Calu3 (cell line): ENCODE results near the gene IKBIP. TPM values are rescaled to one million over a fixed set of nuclear protein-coding genes. Genes with fewer than 3 reads are reported as not detected.

Experiments used
- BruUV-seq: library from RNA; stranded (reverse); fragments of 400-500 nt; replicated peaks from 2 replicates; lab custom pipeline; 2021; lab: Mats Ljungman, UMichigan
- CTCF ChIA-PET: fragments of 300-600 bp; sonication (Branson Sonifier 250); formaldehyde crosslinking; loops from one replicate; lab custom pipeline; 2022; ENCODE audit warnings: antibody characterized with exemption; lab: Charles Lee
- DNase-seq: peaks from one replicate; pipeline ENCODE4 v3.0.0; 2022
- H3K27ac Mint-ChIP-seq: one replicate; pipeline ENCODE4 v1.8.0; 2022; ENCODE audit warnings: mixed read lengths; ENCODE audit not compliant: unreplicated experiment
- H3K27me3 Mint-ChIP-seq: one replicate; pipeline ENCODE4 v1.8.0; 2022; ENCODE audit warnings: mixed read lengths; ENCODE audit not compliant: unreplicated experiment
- H3K36me3 Mint-ChIP-seq: one replicate; pipeline ENCODE4 v1.8.0; 2022; ENCODE audit warnings: mild to moderate bottlenecking, moderate library complexity, mixed read lengths; ENCODE audit not compliant: insufficient read depth, unreplicated experiment
- H3K4me1 Mint-ChIP-seq: one replicate; pipeline ENCODE4 v1.8.0; 2022; ENCODE audit warnings: mild to moderate bottlenecking, low read depth, mixed read lengths; ENCODE audit not compliant: unreplicated experiment
- H3K4me3 Mint-ChIP-seq: one replicate; pipeline ENCODE4 v1.8.0; 2022; ENCODE audit warnings: mild to moderate bottlenecking, low read depth, moderate library complexity, mixed read lengths; ENCODE audit not compliant: unreplicated experiment
- H3K9me3 Mint-ChIP-seq: one replicate; pipeline ENCODE4 v1.8.0; 2022; ENCODE audit warnings: low read depth, mixed read lengths; ENCODE audit not compliant: unreplicated experiment
- intact Hi-C: fragments of 100-400 bp; cut with micrococcal nuclease; formaldehyde crosslinking; loops from one replicate; pipeline ENCODE4 v1.10.0; 2022; ENCODE audit not compliant: unreplicated experiment
- total RNA-seq: library from RNA; stranded (reverse); gene quantifications from 2 replicates; pipeline ENCODE4 v1.2.3, GENCODE V29; 2022
- TF ChIP-seq, protein P1 (sequence below): fragments of 200-600 bp; IDR thresholded peaks from one replicate; pipeline ENCODE4 v1.8.0; 2022; ENCODE audit warnings: antibody characterized with exemption; ENCODE audit not compliant: unreplicated experiment

The IKBIP gene
- total RNA-seq, 1 experiment from 2014 or later: 24.7 TPM

DNA sequence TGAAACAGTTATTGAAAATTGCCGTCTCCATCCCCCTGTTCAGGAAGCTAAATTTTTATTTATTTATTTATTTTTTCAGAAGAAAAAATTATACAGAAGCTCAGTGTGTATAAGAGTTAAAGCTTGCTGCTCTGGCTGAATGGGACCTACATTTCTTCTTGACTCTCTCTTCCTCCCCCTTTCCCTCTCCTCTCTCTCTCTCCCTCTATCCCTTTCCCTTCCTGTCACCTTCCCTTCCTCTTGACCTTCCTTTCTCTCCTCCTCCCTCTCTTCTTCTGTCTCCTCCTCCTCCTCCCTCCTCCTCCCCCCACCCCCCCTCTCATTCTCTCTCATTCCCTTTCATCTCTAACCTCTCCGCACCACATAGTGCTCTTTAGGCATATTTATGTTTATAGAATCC, 39.6 kb upstream of the IKBIP start:
- peaks cover 5% of the 10 kb centered on the region for H3K36me3 Mint-ChIP-seq
- H3K4me3 Mint-ChIP-seq: no peak overlapping the region
- DNase-seq: no peak
- no peak overlapping the region for H3K27ac Mint-ChIP-seq
- H3K4me1 Mint-ChIP-seq: no peaks in the 10 kb centered on the region
- CTCF ChIA-PET: no interaction called here
- intact Hi-C loops: loop anchor here (10.0 kb wide), 1 partner anchor 59 kb away; no protein-coding TSS in a partner anchor
- H3K27me3 Mint-ChIP-seq: no peaks in the 10 kb centered on the region
- no peaks in the 10 kb centered on the region for H3K9me3 Mint-ChIP-seq
- no TSS peak for BruUV-seq
- TF ChIP-seq, protein P1, sequence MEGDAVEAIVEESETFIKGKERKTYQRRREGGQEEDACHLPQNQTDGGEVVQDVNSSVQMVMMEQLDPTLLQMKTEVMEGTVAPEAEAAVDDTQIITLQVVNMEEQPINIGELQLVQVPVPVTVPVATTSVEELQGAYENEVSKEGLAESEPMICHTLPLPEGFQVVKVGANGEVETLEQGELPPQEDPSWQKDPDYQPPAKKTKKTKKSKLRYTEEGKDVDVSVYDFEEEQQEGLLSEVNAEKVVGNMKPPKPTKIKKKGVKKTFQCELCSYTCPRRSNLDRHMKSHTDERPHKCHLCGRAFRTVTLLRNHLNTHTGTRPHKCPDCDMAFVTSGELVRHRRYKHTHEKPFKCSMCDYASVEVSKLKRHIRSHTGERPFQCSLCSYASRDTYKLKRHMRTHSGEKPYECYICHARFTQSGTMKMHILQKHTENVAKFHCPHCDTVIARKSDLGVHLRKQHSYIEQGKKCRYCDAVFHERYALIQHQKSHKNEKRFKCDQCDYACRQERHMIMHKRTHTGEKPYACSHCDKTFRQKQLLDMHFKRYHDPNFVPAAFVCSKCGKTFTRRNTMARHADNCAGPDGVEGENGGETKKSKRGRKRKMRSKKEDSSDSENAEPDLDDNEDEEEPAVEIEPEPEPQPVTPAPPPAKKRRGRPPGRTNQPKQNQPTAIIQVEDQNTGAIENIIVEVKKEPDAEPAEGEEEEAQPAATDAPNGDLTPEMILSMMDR: no peak

DNA sequence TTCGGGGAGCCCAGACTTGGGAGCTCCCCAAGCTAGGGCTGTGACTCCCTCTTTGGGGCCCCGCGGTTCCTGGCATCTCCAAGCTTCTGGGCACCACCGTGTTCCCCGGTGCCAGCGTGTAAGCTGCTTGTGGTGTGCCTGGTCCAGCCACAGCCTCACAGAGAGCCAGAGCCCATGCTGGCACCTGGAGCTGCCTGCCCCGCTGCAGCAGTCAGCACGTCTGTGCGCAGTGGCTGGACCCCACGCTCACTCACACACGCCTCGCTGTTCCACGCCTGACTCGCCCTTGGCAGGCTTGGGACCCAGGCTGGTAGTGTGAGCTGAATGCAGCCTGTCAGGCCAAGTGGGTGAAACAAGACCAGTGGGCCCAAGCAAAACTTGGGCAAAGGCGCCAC, 35.0 kb upstream of the IKBIP start:
- H3K4me1 Mint-ChIP-seq: no peaks in the 10 kb centered on the region
- BruUV-seq: no TSS peak
- CTCF ChIA-PET: no interaction called here
- no peaks in the 10 kb centered on the region for H3K27me3 Mint-ChIP-seq
- no peak overlapping the region for H3K4me3 Mint-ChIP-seq
- H3K9me3 Mint-ChIP-seq: no peaks in the 10 kb centered on the region
- intact Hi-C loops: loop anchor here (10.0 kb wide), 1 partner anchor 55 kb away; no protein-coding TSS in a partner anchor
- H3K36me3 Mint-ChIP-seq: peaks cover 5% of the 10 kb centered on the region
- no peak for DNase-seq
- TF ChIP-seq, protein P1: no peak
- no peak overlapping the region for H3K27ac Mint-ChIP-seq

DNA sequence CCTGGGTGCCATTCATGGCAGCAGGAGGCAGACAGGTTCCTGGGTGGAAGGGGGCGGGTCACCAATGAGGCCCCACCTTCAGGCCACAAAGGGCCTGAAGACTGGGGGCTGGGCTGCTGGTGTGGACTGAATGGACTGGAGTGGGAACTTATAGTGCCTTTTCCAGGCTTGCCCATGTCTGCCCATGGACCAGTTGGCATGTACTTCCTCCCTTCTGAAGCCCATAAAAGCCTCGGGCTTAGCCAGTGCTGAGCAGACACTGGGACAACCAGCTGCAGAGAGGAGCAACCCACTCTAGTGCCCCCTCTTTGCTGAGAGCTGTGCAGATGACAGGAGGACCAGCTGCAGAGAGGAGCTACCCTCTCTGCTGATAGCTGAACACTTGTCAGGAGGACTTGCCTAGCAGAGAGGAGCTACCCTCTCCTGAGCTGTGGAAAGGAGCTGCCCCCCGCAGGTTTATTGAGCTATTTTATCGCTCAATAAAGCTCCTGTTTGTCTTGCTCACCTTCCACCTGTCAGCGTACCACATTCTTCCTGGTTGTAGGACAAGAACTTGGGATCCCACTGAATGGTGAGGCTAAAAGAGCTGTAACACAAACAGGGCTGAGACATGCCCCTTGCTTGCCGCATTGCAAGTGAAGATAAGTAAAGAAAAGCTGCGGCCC, 34.5 kb upstream of the IKBIP start:
- Mint-ChIP-seq H3K4me1 (no peaks in the 10 kb centered on the region), H3K27me3 (no peaks in the 10 kb centered on the region), H3K36me3 (peaks cover 5% of the 10 kb centered on the region), H3K27ac (no peak overlapping the region), H3K4me3 (no peak overlapping the region), H3K9me3 (no peaks in the 10 kb centered on the region)
- no peak for DNase-seq
- TF ChIP-seq, protein P1: no peak
- intact Hi-C loops: no loop called here
- no TSS peak for BruUV-seq
- CTCF ChIA-PET: no interaction called here

DNA sequence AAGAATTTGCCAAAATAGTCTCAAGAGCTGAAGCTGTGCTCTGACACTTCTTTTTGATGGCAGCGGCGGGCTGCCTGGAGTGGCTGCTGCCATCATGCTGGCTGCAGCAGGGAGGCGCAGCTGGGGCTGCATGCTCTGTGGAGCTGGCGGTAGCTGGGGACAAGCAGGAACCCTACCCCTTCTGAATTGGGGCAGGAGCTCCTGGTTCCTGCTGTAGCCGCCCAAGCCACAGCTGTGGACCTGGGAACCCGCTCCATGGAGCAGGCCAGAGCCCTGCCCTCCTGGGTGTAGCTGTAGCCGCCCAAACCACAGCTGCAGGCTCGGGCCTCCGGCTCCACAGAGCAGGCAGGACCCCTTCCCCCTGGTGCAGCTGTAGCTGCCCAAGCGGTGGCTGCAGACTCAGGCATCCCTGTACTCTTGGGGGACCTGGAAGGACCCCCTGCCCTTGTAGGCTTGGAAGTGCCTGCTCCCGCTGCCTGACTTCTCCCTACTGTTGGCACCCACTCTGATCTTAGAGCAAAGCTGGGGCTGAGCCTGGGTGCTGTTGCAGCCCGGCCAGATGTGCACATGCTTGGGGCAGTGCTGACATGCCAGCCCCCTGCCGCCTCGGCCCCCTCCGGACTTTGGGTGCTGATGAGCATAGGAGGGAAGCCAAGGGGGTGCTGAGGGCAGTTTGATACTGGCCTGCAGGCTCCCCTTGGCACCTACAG, 33.8 kb upstream of the IKBIP start:
- H3K4me1 Mint-ChIP-seq: no peaks in the 10 kb centered on the region
- H3K27me3 Mint-ChIP-seq: no peaks in the 10 kb centered on the region
- no peak overlapping the region for H3K27ac Mint-ChIP-seq
- no peak overlapping the region for H3K4me3 Mint-ChIP-seq
- peaks cover 5% of the 10 kb centered on the region for H3K36me3 Mint-ChIP-seq
- no TSS peak for BruUV-seq
- intact Hi-C loops: no loop called here
- H3K9me3 Mint-ChIP-seq: no peaks in the 10 kb centered on the region
- CTCF ChIA-PET: no interaction called here
- TF ChIP-seq, protein P1: no peak
- no peak for DNase-seq
